Body of pancreas (tissue), 4 donors: ENCODE data around the gene SMIM44. TPM values are rescaled to one million over a fixed set of nuclear protein-coding genes. Genes with fewer than 3 reads are reported as not detected.
"Not testable (repeated sequence)": the region's sequence is repeated elsewhere in the genome, so short reads cannot be mapped to it uniquely, and the experiment has no call there.

Experiments
- ATAC-seq: fragments of 150-250 bp; one replicate; pipeline ENCODE4 v1.9.1; 2016
- DNase-seq, 4 donors: peaks; one replicate each; pipeline ENCODE4 v3.0.0-alpha.2; 2019
- H3K27ac ChIP-seq, 4 donors: fragments of 200-600 bp; sonication (generic); 1 replicate in 3 of 4; 2 replicates in 1 of 4; pipeline versions ENCODE4 v1.5.1 to v1.6.1; 2016 to 2019; ENCODE audit warnings: mild to moderate bottlenecking in 1 of 4, mixed read lengths in 1 of 4, moderate library complexity in 1 of 4
- H3K27me3 ChIP-seq, 2 donors: fragments of 200-600 bp; sonication (generic); one replicate each; pipeline ENCODE4 v1.6.0; 2016; ENCODE audit warnings: mild to moderate bottlenecking in 1 of 2
- H3K36me3 ChIP-seq, 2 donors: fragments of 200-600 bp; sonication (generic); replicated peaks in 1 of 2; 2 replicates each; pipeline ENCODE4 v1.5.1; 2016; ENCODE audit warnings: low read depth in 2 of 2; ENCODE audit not compliant: insufficient read depth in 1 of 2
- H3K4me1 ChIP-seq: fragments of 200-600 bp; sonication (generic); one replicate; pipeline ENCODE4 v1.6.0; 2016
- H3K4me3 ChIP-seq, 2 donors: fragments of 200-600 bp; sonication (generic); 1 replicate in 1 of 2; 2 replicates in 1 of 2; pipeline ENCODE4 v1.5.1; 2016 to 2019
- H3K9me3 ChIP-seq, 3 donors: fragments of 200-600 bp; sonication (generic); 1 replicate in 2 of 3; 2 replicates in 1 of 3; pipeline ENCODE4 v1.5.1; 2016
- POLR2A ChIP-seq, 3 donors: fragments of 450-650 bp; IDR thresholded peaks; one replicate each; pipeline ENCODE4 v1.6.1; 2016; ENCODE audit warnings: antibody characterized with exemption in 3 of 3, mild to moderate bottlenecking in 2 of 3
- whole genome bisulfite sequencing, 2 donors: methylation state at CpG; one replicate each; pipeline ENCODE4 v1.1.5; 2017; 5-methylcytosine and 5-hydroxymethylcytosine counted together
- intact Hi-C: fragments of 100-400 bp; cut with DNase I; formaldehyde crosslinking; loops from one replicate; pipeline ENCODE4 v1.15.1; 2023
- total RNA-seq, 2 donors: library from RNA; depleted of rRNA; stranded (reverse); fragments of >200 nt; gene quantifications; one replicate each; pipeline ENCODE4 v1.1.0, GENCODE V29; 2016
- TF ChIP-seq, protein P1 (sequence below), 7 experiments: fragments of 450-650 bp in 4 of 7; fragments of 200-600 bp in 3 of 7; sonication (generic) in 3 of 7; IDR thresholded peaks; one replicate each; pipeline ENCODE4 v1.5.1; 2016 to 2019; ENCODE audit warnings: antibody characterized with exemption in 7 of 7

Gene SMIM44
- total RNA-seq, 2 donors from 2014 or later: not detected

DNA sequence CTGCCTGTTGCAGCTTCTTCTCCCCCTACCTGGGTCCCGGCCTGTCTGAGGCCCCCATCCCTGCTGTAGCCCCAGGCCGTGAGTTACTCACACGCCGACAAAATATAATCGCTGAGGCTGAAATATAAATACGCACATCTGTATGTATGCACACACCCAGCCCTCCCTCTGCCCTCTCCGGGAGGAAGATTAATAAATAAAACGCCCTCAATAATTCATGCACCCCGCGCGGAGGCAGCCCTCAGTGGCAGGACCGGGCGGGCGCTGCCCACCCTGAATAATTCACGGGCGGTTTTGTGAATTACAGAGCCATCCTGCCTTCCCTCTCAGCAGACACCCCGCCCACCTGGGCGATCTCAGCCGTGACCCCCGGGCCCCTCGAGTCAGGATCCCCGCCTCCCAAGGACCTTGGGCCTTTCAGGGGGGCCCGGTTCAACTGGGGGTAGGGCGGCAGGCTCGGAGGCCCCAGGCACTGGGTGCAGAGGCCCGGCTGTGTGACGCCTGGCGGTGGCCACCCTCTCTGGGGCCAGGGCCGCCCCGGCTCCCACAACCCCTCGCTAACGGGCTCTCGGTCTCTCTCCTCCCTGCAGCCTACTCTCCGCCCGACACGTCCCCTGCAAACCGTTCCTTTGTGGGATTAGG, 27.2 kb downstream of the SMIM44 start:
- H3K27me3 ChIP-seq: no peaks in the 10 kb centered on the region
- no peak overlapping the region for H3K27ac ChIP-seq
- no peak for DNase-seq
- WGBS, 2 donors: 80 to 91% methylated on average over 33 to 36 of the region's 37 CpGs
- intact Hi-C loops: no loop called here
- ATAC-seq: no peak
- no peak overlapping the region for H3K4me3 ChIP-seq
- TF ChIP-seq POLR2A (IDR thresholded peaks at IDR 0.05): no peak
- TF ChIP-seq, protein P1, sequence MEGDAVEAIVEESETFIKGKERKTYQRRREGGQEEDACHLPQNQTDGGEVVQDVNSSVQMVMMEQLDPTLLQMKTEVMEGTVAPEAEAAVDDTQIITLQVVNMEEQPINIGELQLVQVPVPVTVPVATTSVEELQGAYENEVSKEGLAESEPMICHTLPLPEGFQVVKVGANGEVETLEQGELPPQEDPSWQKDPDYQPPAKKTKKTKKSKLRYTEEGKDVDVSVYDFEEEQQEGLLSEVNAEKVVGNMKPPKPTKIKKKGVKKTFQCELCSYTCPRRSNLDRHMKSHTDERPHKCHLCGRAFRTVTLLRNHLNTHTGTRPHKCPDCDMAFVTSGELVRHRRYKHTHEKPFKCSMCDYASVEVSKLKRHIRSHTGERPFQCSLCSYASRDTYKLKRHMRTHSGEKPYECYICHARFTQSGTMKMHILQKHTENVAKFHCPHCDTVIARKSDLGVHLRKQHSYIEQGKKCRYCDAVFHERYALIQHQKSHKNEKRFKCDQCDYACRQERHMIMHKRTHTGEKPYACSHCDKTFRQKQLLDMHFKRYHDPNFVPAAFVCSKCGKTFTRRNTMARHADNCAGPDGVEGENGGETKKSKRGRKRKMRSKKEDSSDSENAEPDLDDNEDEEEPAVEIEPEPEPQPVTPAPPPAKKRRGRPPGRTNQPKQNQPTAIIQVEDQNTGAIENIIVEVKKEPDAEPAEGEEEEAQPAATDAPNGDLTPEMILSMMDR (IDR thresholded peaks at IDR 0.05): no peak
- peaks cover 18 to 28% of the 10 kb centered on the region in 2 donors for H3K36me3 ChIP-seq
- peaks cover 31% of the 10 kb centered on the region for H3K4me1 ChIP-seq
- H3K9me3 ChIP-seq: no peaks in the 10 kb centered on the region

DNA sequence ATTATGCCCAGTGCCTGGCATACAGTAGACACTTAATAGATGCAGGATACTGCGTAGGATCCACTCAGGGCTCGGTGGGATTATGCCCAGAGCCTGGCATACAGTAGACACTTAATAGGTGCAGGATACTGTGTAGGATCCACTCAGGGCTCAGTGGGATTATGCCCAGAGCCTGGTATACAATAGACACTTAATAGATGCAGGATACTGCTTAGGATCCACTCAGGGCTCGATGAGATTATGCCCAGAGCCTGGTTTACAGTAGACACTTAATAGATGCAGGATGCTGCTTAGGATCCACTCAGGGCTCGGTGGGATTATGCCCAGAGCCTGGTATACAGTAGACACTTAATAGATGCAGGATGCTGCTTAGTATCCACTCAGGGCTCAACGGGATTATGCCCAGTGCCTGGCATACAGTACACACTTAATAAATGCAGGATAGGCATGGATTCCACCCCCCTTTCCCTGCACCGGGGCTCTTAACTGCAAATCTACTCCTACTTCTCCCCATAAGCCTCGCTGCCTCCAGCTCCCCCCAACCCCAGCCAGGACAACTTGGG, 27.8 kb downstream of the SMIM44 start:
- WGBS, 2 donors: 85 to 89% methylated on average over 7 of the region's 7 CpGs
- H3K4me3 ChIP-seq: no peak overlapping the region
- no peaks in the 10 kb centered on the region for H3K9me3 ChIP-seq
- TF ChIP-seq, protein P1 (IDR thresholded peaks at IDR 0.05): no peak
- TF ChIP-seq POLR2A (IDR thresholded peaks at IDR 0.05): no peak
- ATAC-seq (no peak), DNase-seq (no peak)
- peaks cover 24 to 31% of the 10 kb centered on the region in 2 donors for H3K36me3 ChIP-seq
- H3K27me3 ChIP-seq: no peaks in the 10 kb centered on the region
- H3K4me1 ChIP-seq: peaks cover 26% of the 10 kb centered on the region
- H3K27ac ChIP-seq: no peak overlapping the region
- intact Hi-C loops: no loop called here

DNA sequence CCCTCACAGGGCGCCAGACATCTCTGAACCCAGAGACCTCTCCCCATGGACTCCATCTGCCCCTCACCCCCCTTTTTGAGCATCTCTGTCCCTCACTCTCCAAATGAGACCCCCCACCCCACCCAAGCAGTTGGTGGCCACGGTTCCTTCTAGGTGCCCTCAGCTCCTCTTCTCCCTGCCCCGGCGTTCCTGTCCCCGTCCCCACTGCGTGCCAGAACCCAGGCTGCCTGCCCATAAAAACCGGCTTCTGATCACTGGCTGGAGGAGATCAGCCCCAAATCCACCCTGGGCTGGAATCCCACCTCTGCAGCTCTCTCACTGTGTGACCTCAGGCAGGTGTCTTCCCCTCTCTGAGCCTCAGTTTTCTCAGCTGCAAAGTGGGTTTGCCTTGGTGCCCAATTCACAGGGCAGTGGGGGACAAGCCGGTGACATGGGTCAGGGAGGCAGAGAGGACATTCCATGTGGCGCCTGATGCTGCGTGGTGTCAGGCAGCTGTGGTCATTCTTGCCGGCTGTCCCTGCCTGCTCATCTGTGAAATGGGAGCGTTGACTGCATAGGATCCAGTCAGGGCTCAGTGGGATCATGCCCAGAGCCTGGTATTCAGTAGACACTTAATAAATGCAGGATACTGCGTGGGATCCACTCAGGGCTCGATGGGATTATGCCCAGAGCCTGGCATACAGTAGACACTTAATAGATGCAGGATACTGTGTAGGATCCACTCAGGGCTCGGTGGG, 28.4 kb downstream of the SMIM44 start:
- intact Hi-C loops: no loop called here
- no peak overlapping the region for H3K4me3 ChIP-seq
- no peaks in the 10 kb centered on the region for H3K27me3 ChIP-seq
- no peak overlapping the region for H3K27ac ChIP-seq
- peaks cover 26 to 32% of the 10 kb centered on the region in 2 donors for H3K36me3 ChIP-seq
- H3K4me1 ChIP-seq: peaks cover 19% of the 10 kb centered on the region
- ATAC-seq: no peak
- TF ChIP-seq, protein P1 (IDR thresholded peaks at IDR 0.05): no peak
- no peak for TF ChIP-seq POLR2A (IDR thresholded peaks at IDR 0.05)
- WGBS, 2 donors: 90 to 91% methylated on average over 12 to 14 of the region's 15 CpGs
- no peaks in the 10 kb centered on the region for H3K9me3 ChIP-seq
- DNase-seq: no peak

- Histone ChIP-seq H3K9me3 (no peaks in the 10 kb centered on the region), H3K4me1 (peaks cover 9% of the 10 kb centered on the region), H3K27me3 (no peaks in the 10 kb centered on the region), H3K4me3 (no peak overlapping the region), H3K36me3 (peaks cover 26 to 34% of the 10 kb centered on the region in 2 donors), H3K27ac (no peak overlapping the region)
- ATAC-seq: no peak
- intact Hi-C loops: no loop called here
- no peak for TF ChIP-seq POLR2A (IDR thresholded peaks at IDR 0.05)
- TF ChIP-seq, protein P1 (IDR thresholded peaks at IDR 0.05): no peak
- no peak for DNase-seq
- WGBS, 2 donors: 91% methylated on average over 25 of the region's 25 CpGs; no CpG with 5 or more reads in 1 of the 2 donors
Measured at GRCh38 chr19:3453840-3454239, 29.4 kb downstream of the SMIM44 start.

DNA sequence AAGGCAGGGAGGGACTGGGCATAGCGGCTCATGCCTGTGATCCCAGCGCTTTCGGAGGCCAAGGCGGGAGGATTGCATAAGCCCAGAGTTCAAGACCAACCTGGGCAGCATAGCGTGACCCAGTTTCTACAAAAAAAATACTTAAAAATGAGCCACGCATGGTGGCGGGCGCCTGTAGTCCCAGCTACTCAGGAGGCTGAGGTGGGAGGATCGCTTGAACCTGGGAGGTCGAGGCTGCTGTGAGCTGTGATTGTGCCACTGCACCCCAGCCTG, 30.4 kb downstream of the SMIM44 start:
- H3K27me3 ChIP-seq, DNase-seq, H3K9me3 ChIP-seq, H3K4me1 ChIP-seq, ATAC-seq, intact Hi-C loops, H3K4me3 ChIP-seq, H3K27ac ChIP-seq: not testable (repeated sequence)
- peaks cover 26 to 36% of the 10 kb centered on the region in 2 donors for H3K36me3 ChIP-seq
- 95 to 97% methylated on average over 10 of the region's 10 CpGs for WGBS, 2 donors
